AG08396 (cell line): ENCODE data around the gene CTPS1.

Source experiments
- DNase-seq: peaks from one replicate; pipeline ENCODE4 v3.0.0; 2012; ENCODE audit warnings: low spot score, mixed read lengths

Gene CTPS1

DNA sequence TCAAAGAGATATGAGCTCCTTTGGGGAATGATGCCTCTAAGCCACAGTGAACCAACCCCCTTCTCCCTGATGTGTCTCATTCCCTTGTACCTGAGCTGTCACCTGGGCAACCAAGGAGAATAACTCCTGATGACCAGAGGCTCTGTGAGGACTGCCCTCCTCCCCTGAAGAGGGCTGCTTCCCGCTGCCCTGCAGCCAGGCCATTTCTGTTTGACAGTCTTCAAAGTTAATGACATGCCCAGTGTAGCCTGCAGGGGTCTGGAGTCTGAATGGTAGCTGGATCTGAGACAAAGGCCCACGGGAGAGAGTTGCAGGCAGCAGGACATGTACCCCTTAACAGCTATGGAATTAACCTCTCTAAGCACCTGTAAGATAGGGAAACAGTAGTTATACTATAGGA lies 45.5 kb downstream of the CTPS1 start:
- no peak for DNase-seq

DNA sequence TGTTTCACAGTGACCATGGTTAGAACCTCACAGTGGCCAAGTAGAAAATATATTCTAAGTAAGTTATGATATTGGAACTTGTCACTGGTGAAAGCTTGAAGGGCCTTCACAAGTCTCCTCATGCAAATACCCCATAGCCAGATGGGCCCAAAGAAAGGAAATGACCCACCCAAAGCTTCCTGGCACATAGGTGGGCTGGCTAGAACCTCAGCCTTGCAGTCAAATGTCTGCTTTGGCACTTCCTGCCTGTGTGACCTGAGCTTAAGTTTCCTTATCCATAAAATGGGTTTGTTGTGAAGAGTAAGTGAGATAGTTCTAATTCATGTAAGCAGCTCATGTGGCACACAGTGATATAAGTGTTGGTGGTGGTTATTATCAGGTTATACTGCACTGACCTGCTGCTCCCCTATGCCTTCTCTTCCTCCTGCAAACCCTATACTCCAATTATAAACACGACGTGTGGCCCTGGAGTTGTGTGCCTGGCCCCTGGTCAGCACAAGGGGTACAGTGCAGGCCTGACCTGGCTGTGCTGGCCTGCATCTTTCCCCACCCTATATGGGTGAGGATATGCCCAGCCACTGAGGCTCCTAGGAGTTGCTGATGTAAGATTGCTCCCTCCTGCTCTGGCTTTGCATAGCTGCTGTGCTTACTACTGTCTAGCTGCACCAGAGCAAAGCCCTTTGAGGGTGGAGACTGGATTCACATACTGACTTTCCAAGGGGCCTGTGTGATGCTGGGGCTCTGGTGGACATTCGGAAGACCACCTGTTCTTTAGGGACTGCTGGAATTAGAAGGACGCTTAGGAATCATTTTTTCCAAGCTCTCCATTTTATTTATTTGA lies 46.7 kb downstream of the CTPS1 start:
- DNase-seq = no peak

DNA sequence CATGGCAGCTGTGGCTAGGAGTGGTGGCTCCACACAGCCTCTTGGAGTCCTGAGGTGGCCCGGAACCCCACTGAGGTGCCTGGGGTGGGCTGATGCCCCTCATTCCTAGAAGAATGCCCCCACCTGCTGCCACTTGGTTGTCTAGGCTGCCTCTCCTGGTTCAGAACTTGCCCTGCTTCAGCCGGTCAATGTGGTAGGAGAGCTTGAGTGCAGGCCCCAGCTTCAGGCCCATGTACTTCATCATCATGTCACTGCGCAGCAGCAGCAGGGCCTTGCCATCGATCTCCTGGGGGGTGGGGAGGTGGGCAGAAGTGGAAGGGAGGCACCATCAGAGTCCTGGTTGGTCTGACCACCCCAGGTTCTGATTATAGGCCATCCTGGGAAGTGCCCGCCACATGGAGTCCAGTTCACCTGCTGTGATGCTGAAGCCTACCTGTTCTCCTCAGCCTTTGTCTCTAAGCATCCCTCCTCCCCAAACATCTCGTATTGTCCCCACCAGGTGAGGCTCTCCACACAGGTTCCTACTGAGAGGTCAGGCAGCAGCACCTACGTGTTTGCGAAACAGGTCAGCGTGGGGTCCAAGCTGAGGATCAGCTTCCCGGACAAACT lies 48.6 kb downstream of the CTPS1 start:
- DNase-seq = no peak

DNA sequence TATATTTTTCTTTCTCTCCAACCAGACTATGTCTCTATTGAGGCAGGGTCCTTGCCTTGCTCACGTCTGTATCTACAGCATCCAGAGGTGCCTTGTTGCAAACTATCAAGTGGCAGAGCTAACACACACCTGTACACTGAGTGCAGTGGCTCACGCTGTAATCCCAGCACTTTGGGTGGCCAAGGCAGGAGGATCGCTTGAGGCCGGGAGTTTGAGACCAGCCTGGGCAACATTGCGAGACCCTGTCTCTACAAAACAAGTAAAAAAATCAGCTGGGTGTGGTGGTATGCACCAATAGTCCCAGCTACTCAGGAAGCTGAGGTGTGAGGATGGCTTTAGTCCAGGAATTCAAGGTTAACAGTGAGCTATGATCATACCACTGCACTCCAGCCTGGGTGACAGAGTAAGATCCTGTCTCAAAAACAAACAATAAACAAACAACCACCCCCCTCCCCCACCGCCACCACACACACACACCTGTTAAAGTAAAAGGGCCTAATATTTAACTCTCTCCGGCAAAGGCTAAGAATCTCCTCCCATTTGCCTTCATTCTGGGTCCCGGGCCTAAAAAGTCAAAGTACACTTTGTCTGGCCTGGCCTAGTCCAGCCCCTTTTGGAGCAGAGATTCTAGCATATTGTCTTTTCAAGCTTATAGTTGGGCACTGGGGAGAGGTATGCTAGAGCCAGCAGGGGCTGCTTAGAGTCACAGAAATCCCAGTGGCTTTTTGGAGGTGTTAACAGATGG lies 51.5 kb downstream of the CTPS1 start:
- no peak for DNase-seq

DNA sequence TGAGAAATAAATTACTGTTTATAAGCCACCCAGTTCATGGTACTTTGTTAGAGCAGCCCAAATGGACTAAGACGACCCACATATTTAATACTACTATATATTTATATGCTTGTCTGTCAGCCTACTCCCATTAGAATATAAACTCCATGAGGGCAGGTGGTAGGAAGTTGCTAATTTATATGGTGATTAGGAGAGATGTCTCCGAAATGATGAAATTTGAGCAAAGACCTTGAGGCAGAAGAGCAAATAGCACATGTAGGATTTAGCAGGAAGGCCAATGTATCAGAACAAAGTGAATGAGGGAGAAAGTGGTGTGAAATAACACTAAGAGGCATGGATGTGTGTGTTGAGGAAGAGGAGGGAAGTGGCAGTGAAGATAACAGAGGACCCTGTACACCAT lies 52.7 kb downstream of the CTPS1 start:
- no peak for DNase-seq

DNA sequence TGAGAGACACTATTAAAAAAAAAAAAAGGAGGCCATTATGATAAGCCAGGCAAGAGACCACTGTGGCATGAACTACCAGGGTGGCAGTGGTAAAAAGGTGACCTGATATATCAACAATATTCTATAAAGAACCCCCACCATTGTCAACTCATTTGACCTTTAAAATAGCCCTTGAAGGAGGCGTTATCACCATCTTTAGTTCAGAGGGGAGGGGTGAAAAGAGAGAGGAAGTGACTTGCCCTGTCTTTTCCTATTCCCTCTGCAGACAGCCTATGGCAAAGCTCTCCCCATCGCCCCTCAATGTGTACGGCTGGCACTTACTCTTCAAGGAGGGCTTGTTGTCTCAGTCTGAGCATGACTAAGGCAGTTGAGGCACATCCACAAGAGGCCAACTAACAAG lies 53.8 kb downstream of the CTPS1 start:
- DNase-seq = no peak

DNA sequence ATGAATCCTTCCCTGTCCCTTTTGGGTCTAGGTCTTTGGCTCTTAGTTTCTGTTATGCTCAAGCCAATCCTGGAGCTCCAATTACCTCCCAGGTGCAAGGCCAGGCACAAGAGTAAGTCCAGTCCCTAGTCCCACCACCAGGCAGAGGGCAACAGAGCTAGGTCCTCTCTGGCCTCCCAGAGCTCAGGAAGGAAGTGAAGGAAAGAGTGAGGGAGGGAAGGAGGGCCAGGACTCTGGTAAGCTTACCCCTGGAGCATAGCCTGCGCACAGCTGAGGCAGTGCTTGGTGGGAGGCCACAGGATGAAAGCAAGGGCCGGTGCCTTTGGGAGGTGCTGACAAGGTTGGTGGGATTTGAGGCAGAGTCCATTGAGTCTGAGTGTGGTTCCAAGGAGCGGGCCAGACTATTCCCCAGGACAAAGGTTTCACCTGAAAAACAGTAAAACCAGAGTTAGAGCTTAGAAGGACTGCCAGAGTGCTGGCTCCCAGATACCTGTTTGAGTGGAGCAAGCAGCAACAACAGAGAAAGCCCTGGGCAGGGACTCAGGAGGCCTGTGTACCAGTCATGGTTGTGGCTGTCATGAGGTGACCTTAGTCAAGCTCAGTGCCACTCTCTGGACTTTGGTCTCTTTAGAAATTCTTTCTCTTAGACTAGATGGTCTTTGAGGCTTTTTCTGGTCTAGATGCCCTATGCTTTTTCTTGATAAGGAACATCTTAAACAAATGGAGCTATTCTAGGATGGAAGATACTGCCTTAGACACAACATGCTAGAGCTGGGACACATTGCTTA lies 57.8 kb downstream of the CTPS1 start:
- no peak for DNase-seq

DNA sequence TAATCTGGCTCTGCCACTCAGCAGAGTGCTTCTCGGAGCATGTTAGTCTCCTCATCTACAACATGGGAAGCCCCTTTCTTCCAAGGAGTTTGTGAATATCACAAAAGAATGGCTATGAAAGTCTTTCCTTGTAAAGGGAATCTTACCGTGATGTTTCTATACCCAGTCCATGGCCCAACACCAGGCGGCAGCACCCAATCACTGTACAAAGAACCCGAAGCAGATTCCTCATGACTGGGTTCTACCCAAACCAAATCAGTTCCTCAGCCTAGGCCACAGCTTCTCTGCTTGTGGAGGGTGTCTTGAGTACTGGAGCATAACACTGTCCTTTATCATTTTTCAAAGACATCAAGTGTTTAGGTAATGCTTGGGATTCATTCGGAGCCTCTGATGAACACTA lies 58.6 kb downstream of the CTPS1 start:
- DNase-seq = no peak

DNA sequence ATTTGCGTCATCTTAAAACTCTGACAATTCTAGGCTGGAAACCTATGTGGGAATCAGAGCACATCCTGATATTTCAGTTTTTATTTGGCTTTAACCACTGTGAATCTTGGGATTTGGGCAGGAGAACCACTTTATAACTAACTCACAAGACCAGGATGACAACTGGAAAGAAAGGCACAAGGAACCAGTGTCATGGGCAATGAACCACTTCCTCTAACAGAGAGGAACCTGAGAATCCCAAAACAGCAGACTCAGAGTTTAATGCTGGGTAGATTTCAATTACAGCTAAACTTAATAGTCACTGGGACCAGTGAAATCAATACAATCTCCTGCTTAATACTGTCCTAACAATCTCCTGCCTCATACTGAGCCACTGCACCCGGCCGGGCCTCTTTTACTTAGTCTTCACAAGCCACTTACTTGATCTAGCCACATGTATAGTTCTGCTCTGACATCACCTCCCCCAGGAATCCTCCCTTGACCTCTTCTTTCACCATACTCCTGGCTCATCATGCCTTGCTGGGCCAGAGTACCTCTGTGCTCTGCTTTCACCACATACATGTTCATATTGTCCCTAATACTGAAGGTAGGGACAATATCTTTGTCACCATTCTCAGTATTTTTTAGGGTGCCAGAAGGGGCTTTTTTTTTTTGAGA lies 62.2 kb downstream of the CTPS1 start:
- no peak for DNase-seq

DNA sequence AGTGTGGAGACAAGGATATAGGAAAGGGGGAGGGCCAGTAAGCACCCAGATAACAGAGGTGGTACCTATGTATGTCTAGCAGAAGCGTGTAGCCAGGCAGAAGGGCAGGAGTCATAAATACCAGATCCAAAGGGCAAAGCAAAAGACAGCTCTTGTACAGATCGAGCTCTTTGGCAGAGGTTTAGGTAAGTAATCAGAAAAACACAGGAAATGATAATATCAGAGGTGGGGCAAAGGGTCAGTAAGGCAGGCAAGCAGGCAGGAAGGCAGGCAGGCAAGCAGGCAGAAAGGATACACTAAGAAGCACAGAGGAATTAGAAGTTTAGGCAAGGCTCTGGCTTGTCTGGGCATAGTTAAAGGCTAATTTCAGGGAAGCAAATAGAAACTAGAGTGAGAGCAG lies 64.7 kb downstream of the CTPS1 start:
- DNase-seq = no peak

DNA sequence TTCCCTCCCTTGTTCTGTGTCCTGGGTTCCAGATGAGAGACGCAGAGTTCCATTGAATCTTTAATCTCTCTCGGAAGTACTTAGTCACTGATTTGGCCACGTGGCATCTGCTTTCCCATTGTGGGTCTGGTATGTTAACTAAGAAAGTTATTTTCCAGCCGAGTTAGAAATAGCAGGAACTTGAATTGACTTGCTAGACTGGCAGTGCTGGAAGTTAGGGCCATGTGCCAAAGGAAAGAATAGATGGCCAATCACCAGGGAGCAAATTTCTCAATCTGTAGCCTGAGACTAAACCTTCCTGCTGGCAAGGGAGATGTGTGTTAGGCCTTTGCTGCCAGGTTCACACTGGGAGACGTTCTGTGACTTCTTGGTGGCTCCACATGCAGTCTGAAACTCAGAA lies 66.2 kb downstream of the CTPS1 start:
- peak; percentile 73 for DNase-seq

DNA sequence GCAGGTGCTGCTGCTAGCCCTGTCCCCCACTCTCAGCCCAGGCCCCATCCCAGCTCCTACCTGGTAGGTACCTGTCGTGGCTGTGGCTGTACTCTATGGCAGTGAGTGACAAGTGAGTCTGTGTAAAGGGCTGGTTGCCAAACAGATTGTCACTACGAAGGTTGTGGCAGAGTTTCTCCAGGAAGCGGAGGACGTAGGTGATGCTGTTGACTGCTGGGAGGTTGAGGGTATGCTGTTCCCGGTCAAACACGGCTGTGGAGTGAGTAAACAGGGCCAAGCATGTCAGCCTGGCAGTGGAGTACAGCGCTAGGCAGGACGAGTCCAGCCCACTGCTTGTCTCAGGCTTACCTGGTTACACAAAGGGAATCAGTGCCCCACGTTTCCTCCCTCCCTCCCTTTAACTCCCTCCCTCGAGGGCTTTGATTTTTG lies 66.9 kb downstream of the CTPS1 start:
- no peak for DNase-seq

DNA sequence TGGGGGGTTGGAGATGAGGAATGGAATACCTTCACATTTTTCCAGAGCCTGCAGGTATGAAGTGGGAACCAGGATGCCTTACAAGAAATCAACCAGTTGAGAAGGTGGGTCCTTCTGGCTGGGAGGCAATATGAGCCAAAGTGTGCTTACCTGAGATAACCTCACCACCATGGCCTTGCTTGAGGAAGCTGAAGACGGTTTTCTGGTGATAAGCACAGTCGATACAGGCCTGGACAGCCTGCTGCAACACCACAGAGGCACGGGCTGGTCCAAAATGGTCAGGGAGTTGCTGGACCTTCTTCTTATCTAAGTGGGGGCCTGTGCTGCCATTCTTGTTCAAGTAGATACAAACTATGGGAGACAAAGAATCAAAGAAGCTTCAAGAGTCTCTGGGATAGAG lies 69.0 kb downstream of the CTPS1 start:
- no peak for DNase-seq

DNA sequence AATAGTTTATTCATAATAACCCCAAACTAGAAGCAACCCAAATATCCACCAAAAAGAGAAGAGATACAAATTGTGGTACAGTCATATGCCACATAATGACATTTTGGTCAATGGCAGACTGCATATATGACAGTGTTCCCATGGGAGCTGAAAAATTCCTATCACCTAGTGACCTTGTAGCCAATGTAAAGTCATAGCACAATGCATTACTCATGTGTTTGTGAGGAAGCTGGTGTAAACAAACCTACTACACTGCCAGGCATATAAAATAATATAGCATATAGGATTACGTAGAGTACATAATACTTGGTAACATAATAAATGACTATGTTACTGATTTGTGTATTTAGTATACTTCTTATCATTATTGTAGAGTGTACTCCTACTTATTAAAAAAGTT lies 71.5 kb downstream of the CTPS1 start:
- DNase-seq = no peak

DNA sequence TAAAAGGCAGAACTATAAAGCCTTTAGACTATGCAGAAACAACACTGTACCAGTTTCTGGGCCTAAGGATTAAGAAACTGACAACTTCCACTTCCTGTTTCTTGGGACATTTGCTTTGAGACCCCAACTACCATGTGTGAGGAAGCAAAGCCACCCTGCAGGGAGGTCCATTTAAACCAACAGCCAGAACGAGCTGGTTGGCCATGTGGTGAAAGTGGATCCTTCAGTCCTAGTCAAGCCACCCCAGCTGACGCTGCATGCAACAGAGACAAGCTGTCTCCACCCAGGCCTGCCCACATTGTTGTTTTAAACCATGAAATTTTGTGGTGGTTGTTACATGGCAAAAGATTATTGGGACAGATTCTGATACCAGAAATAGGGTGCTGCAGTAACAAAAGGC lies 73.8 kb downstream of the CTPS1 start:
- DNase-seq = no peak

DNA sequence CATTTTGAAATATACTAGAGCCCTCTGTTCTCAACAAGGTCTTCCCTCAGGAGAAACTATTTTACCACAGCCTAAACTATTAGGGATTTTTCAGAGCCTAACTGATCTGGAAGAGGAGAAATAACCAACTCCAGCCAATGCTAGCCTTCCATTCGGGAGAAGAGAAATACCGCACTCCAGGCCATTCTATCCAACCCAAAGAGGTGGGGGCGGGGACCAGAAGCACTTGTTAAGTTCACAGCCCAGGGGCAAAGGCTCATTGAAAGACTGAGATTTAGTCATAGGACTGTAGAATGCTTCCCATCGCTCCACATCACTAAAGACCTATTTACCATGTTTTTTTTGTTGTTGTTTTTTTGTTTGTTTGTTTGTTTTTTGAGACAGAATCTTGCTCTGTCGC lies 77.4 kb downstream of the CTPS1 start:
- DNase-seq = no peak
